DOHH2 (cell line): ENCODE results near the gene FAM221B.

ENCODE experiments used
- H3F3A ChIP-seq: fragments of 200-600 bp; sonication (generic), shearing (Covaris generic); 2 replicates; pipeline ENCODE4 v1.6.0; 2016; ENCODE audit warnings: antibody characterized with exemption, mild to moderate bottlenecking; ENCODE audit not compliant: control insufficient read depth, insufficient read depth
- H3K27ac ChIP-seq: fragments of 200-600 bp; sonication (generic); 2 replicates; pipeline ENCODE4 v1.5.1; 2014; ENCODE audit warnings: low read depth, mild to moderate bottlenecking, low read length, moderate library complexity
- H3K27me3 ChIP-seq: fragments of 200-600 bp; sonication (generic); 2 replicates; pipeline ENCODE4 v1.6.1; 2014; ENCODE audit warnings: mild to moderate bottlenecking, low read length, mixed read lengths; ENCODE audit not compliant: control insufficient read depth
- H3K36me3 ChIP-seq: fragments of 200-600 bp; sonication (generic); 2 replicates; pipeline ENCODE4 v1.6.1; 2014; ENCODE audit warnings: mild to moderate bottlenecking, low read length, moderate library complexity, mixed read lengths; ENCODE audit not compliant: control insufficient read depth
- H3K4me1 ChIP-seq: fragments of 200-600 bp; sonication (generic); 2 replicates; pipeline ENCODE4 v1.6.1; 2014; ENCODE audit warnings: mild to moderate bottlenecking, low read length, mixed read lengths; ENCODE audit not compliant: control insufficient read depth
- H3K4me2 ChIP-seq: fragments of 200-600 bp; sonication (generic); 2 replicates; pipeline ENCODE4 v1.6.0; 2014; ENCODE audit warnings: mild to moderate bottlenecking, low read length, moderate library complexity
- H3K4me3 ChIP-seq: fragments of 200-600 bp; sonication (generic); 2 replicates; pipeline ENCODE4 v1.5.1; 2014; ENCODE audit warnings: mild to moderate bottlenecking, low read length, mixed read lengths
- H3K79me2 ChIP-seq: fragments of 200-600 bp; sonication (generic); 2 replicates; pipeline ENCODE4 v1.6.1; 2014; ENCODE audit warnings: mild to moderate bottlenecking, low read length, mixed read lengths; ENCODE audit not compliant: control insufficient read depth
- H3K9me2 ChIP-seq: fragments of 200-600 bp; sonication (generic); replicated peaks from 2 replicates; pipeline ENCODE4 v1.6.1; 2014; ENCODE audit warnings: mild to moderate bottlenecking, low read length, mixed read lengths; ENCODE audit not compliant: control insufficient read depth
- H3K9me3 ChIP-seq: fragments of 200-600 bp; sonication (generic); 2 replicates; pipeline ENCODE4 v1.6.1; 2014; ENCODE audit warnings: antibody characterized with exemption, low read length, mixed read lengths; ENCODE audit not compliant: control insufficient read depth, insufficient read depth
- H4K20me1 ChIP-seq: fragments of 200-600 bp; sonication (generic); 2 replicates; pipeline ENCODE4 v1.6.0; 2014; ENCODE audit warnings: low read depth, mild to moderate bottlenecking, antibody characterized with exemption, low read length, moderate library complexity; ENCODE audit not compliant: control insufficient read depth, insufficient read depth
- CTCF ChIP-seq: fragments of 200-600 bp; sonication (generic); IDR thresholded peaks from one replicate; pipeline ENCODE4 v1.5.1; 2014; ENCODE audit warnings: antibody characterized with exemption, mild to moderate bottlenecking, low read depth, low read length; ENCODE audit not compliant: poor library complexity, severe bottlenecking
- EZH2phosphoT487 ChIP-seq: fragments of 200-600 bp; sonication (generic); IDR thresholded peaks from 2 replicates; pipeline ENCODE4 v1.6.1; 2017; ENCODE audit warnings: borderline replicate concordance, mild to moderate bottlenecking, antibody characterized with exemption, low read length, moderate library complexity, mixed read lengths

Gene FAM221B

DNA sequence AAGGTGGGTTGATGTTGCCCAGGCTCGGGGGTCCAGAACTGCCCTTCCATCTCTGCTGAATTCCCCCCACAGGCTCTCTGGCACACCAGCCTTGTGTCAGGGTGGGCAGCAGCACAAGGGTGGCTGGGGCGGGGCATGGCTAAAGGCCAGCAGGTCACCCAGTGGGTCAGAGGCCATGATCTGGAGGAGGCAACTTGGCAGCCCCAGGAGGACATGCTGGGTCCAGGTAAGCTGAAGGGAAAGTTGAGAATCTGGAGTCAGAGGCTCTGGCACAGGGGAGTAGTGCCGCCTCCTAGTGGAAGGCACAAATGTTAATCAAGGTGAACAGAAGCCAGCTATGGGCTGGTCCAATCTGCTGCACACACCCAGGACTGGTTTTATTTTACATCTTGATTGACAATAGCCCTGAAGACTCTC is 6.7 kb upstream of the FAM221B start:
- Histone ChIP-seq H3K9me2 (no peaks in the 10 kb centered on the region), H3K36me3 (no peaks in the 10 kb centered on the region), H3K79me2 (no peaks in the 10 kb centered on the region), H3K27me3 (no peaks in the 10 kb centered on the region), H3K4me2 (peak overlapping the region; percentile 56), H3K4me3 (peak overlapping the region; percentile 42; the same call in 1 of the 2 replicates), H3K27ac (no peak overlapping the region), H3K4me1 (peaks cover 28% of the 10 kb centered on the region), H4K20me1 (no peaks in the 10 kb centered on the region), H3F3A (0 out of 2 replicates have a peak, but pooled peaks cover 2% of the 10 kb centered on the region), H3K9me3 (no peaks in the 10 kb centered on the region)
- TF ChIP-seq EZH2phosphoT487: no peak
- TF ChIP-seq CTCF: peak; percentile 54

DNA sequence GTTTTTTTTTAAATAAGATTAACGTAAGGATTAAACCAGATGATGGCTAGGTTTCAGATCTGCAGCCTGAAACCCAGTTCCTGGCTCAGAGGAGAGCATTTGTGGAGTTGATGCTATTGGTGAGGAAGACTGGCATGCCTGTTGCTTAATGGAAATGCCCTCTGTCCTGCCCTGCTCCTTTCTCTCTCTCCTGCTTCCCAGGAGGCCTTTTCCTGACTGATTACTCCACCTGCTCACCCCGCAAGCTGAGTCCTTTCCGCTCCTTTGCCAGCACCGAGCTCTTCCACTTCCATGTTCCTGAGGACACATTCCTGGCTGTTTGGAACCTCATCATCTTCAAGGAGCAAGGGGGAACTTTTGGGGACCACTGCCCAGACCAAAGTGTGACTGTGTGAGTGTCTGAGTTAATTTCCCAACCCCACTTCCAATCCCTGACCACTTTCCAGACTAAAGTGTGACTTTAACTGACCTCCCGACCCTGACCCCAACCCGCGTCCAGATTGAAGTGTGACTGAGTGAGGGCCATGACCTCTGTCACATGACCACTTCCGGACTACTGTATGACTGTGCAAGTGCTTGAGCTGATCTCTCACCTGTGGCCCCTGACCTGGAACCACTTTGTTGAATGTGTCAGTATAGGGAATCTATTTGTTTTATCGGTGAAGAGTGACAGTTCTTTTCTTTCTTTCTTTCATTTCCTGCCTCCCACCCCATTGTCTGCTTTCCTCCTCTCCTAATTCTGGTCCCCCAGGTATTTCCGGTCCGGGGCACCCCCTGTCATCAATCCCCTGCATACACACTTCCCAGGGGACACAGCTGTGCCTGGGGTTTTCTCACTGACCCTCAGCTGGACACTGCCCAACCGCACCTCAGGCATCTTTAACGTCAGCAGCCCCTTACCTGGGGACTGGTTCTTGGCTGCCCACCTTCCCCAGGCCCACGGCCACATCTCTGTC is 6.0 kb upstream of the FAM221B start:
- H3K9me2 ChIP-seq: no peaks in the 10 kb centered on the region
- H3K36me3 ChIP-seq: no peaks in the 10 kb centered on the region
- no peaks in the 10 kb centered on the region for H3K79me2 ChIP-seq
- H3K9me3 ChIP-seq: no peaks in the 10 kb centered on the region
- H3K4me1 ChIP-seq: peaks cover 30% of the 10 kb centered on the region
- TF ChIP-seq CTCF (no peak), EZH2phosphoT487 (no peak)
- no peaks in the 10 kb centered on the region for H3K27me3 ChIP-seq
- peak overlapping the region; percentile 42 for H3K4me3 ChIP-seq
- H4K20me1 ChIP-seq: no peaks in the 10 kb centered on the region
- peak overlapping the region; percentile 56 for H3K4me2 ChIP-seq
- H3K27ac ChIP-seq: peak overlapping the region; percentile 34
- 0 out of 2 replicates have a peak, but pooled peaks cover 2% of the 10 kb centered on the region for H3F3A ChIP-seq

DNA sequence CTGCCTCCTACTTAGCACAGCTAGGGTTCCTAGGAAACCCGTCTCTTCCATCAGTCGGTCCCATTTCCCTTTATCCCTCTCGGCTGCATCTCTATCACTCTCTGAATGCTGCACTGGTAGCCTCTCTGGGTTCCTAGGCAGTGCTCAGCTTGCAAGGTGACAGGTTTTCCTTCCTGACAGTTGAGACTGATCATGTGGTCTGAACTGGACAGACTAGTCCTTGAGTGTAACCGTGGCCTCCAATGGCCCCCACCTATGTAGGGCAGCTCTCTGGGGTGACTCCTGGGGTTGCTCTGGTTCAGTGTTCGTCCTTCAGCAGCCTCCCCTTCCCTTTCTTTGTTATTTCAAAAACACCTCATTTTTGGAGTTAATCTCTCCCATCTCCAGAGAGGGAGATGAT is 4.3 kb upstream of the FAM221B start:
- no peaks in the 10 kb centered on the region for H4K20me1 ChIP-seq
- no peaks in the 10 kb centered on the region for H3K79me2 ChIP-seq
- no peak overlapping the region for H3K27ac ChIP-seq
- TF ChIP-seq EZH2phosphoT487: no peak
- no peak for TF ChIP-seq CTCF
- no peaks in the 10 kb centered on the region for H3K9me2 ChIP-seq
- H3F3A ChIP-seq: 0 out of 2 replicates have a peak, but pooled peaks cover 2% of the 10 kb centered on the region
- H3K9me3 ChIP-seq: no peaks in the 10 kb centered on the region
- no peaks in the 10 kb centered on the region for H3K36me3 ChIP-seq
- no peak overlapping the region for H3K4me2 ChIP-seq
- H3K27me3 ChIP-seq: no peaks in the 10 kb centered on the region
- no peak overlapping the region for H3K4me3 ChIP-seq
- peaks cover 37% of the 10 kb centered on the region for H3K4me1 ChIP-seq
